ENCODE measurements around the gene DNAH8.

The DNAH8 gene

GRCh38 chr6:39057251-39058155, 342.4 kb downstream of the DNAH8 start:
- no peak for DNase-seq

GRCh38 chr6:39058471-39059147, 343.5 kb downstream of the DNAH8 start:
- DNase-seq, result no peak

GRCh38 chr6:39059496-39060310, 344.6 kb downstream of the DNAH8 start:
- DNase-seq, result no peak

- no peak for DNase-seq
Observed at GRCh38 chr6:39060467-39061160, 345.5 kb downstream of the DNAH8 start.

- DNase-seq, result no peak
Observed at GRCh38 chr6:39061182-39061581, 346.1 kb downstream of the DNAH8 start.

GRCh38 chr6:39061588-39061987, 346.5 kb downstream of the DNAH8 start:
- no peak for DNase-seq

GRCh38 chr6:39062014-39062740, 347.1 kb downstream of the DNAH8 start:
- no peak for DNase-seq

- DNase-seq, result no peak
Observed at GRCh38 chr6:39063526-39063925, 348.4 kb downstream of the DNAH8 start.

GRCh38 chr6:39065561-39065960, 350.4 kb downstream of the DNAH8 start:
- DNase-seq, result no peak

- DNase-seq, result no peak
Observed at GRCh38 chr6:39068391-39068790, 353.3 kb downstream of the DNAH8 start.

GRCh38 chr6:39072830-39073229, 357.7 kb downstream of the DNAH8 start:
- DNase-seq, result no peak

GRCh38 chr6:39073471-39074355, 358.6 kb downstream of the DNAH8 start:
- DNase-seq, result no peak

- no peak for DNase-seq
Observed at GRCh38 chr6:39074486-39074885, 359.4 kb downstream of the DNAH8 start.

- DNase-seq, result no peak
Observed at GRCh38 chr6:39075010-39075686, 360.0 kb downstream of the DNAH8 start.

- DNase-seq, result no peak
Observed at GRCh38 chr6:39075807-39076622, 360.9 kb downstream of the DNAH8 start.

GRCh38 chr6:39076623-39077535, 361.8 kb downstream of the DNAH8 start:
- no peak for DNase-seq

GRCh38 chr6:39077882-39078594, 362.9 kb downstream of the DNAH8 start:
- DNase-seq, result no peak

GRCh38 chr6:39078695-39079094, 363.6 kb downstream of the DNAH8 start:
- DNase-seq, result no peak

All from SW 1271 (cell line).